Thymus (tissue), 11 donors: Measurements from ENCODE around the gene EXOSC6. TPM values are rescaled to one million over a fixed set of nuclear protein-coding genes. Genes with fewer than 3 reads are reported as not detected.
"Not testable (repeated sequence)": the region's sequence is repeated elsewhere in the genome, so short reads cannot be mapped to it uniquely, and the experiment has no call there.

Experiments
- DNase-seq, 9 donors: peaks; one replicate each; pipeline ENCODE4 v3.0.0-alpha.2; 2013; ENCODE audit warnings: low spot score in 9 of 9, low read depth in 6 of 9, missing footprints in 1 of 9
- H3K27ac ChIP-seq, 2 donors: one replicate each; pipeline ENCODE4 v1.5.1; 2013; ENCODE audit warnings: control low read depth in 1 of 2, low read depth in 1 of 2, low read length in 1 of 2, mild to moderate bottlenecking in 1 of 2, moderate library complexity in 1 of 2
- H3K27me3 ChIP-seq, 2 donors: one replicate each; pipeline ENCODE4 v1.5.1; 2013; ENCODE audit warnings: low read length in 1 of 2; ENCODE audit not compliant: control insufficient read depth in 2 of 2, insufficient read depth in 1 of 2
- H3K36me3 ChIP-seq, 2 donors: one replicate each; pipeline ENCODE4 v1.5.1; 2013; ENCODE audit warnings: low read length in 1 of 2, mild to moderate bottlenecking in 1 of 2, moderate library complexity in 1 of 2; ENCODE audit not compliant: control insufficient read depth in 2 of 2, insufficient read depth in 2 of 2
- H3K4me1 ChIP-seq, 2 donors: one replicate each; pipeline ENCODE4 v1.5.1; 2013; ENCODE audit warnings: low read length in 2 of 2; ENCODE audit not compliant: control insufficient read depth in 2 of 2, insufficient read depth in 2 of 2
- H3K4me3 ChIP-seq, 2 donors: one replicate each; pipeline ENCODE4 v1.5.1; 2013; ENCODE audit warnings: low read length in 2 of 2, control low read depth in 1 of 2, mild to moderate bottlenecking in 1 of 2
- H3K9me3 ChIP-seq, 2 donors: one replicate each; pipeline ENCODE4 v1.5.1; 2013; ENCODE audit warnings: low read length in 1 of 2, mild to moderate bottlenecking in 1 of 2; ENCODE audit not compliant: control insufficient read depth in 2 of 2, insufficient read depth in 1 of 2
- WGBS: extraction: QIAGEN DNeasy Blood & Tissue Kit; methylation state at CpG from one replicate; pipeline ENCODE4 v1.1.7; 2013; 5-methylcytosine and 5-hydroxymethylcytosine counted together
- polyA plus RNA-seq: library from polyadenylated mRNA; stranded (reverse); fragments of 200-250 nt; gene quantifications from one replicate; pipeline ENCODE4 v1.2.3, GENCODE V29; 2013
- total RNA-seq: library from RNA; stranded (reverse); fragments of 120-200 nt; gene quantifications from one replicate; pipeline ENCODE4 v1.2.4, GENCODE V29; 2013
- donor health status: healthy.

EXOSC6 gene
- total and polyA plus RNA-seq, 2 donors: 15.4 to 22.8 TPM

DNA sequence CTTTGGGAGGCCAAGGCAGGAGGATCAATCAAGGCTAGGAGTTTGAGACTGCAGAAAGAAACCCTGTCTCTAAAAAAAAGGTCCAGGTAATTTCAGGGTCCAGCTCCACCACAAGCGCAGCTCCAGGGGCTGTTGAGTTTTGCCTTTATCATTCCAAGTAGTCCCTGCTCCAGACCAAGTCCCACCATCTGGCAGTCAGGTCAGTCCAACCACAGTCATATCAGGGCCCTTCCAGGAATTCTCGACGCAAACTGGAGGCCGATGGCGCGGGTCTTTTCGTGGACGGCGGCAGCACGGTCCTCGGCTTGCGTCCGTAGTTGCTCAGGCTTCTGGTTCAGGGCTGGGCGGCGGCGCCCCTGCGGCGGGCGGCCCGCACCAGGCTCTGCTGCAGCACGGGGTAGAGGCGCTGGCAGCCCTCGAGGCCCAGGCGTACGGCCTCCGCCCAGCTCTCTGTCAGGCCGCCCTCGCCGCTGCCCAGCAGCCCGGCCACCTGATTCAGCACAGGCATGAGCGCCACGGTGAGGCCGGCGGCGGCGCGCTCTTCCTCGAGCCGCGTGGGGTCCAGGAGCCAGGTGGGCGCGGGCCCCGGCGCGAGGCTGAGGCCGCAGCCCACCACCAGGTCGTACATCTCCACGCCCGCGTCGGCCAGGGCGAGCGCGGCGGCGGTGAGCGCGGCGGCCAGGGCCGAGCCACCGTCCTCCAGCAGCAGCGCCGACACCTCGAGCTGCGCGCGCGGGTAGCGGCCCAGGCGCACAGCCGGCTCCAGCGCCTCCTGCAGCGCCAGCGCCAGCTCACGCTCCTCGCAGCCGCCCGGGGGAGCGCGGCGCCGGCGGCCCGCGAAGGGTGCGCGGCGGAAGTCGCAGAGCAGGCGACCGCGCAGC is 752 bp downstream of the EXOSC6 start:
- H3K27ac ChIP-seq: peak overlapping the region in 1 of 2 donors; percentile 95
- WGBS: 2% methylated on average over 92 of the region's 92 CpGs
- peak overlapping the region; percentile 51 to 73 for H3K4me3 ChIP-seq
- peaks cover 35 to 37% of the 10 kb centered on the region in 2 donors for H3K36me3 ChIP-seq
- peaks cover 5 to 9% of the 10 kb centered on the region in 2 donors for H3K4me1 ChIP-seq
- H3K27me3 ChIP-seq: no peaks in the 10 kb centered on the region
- no peaks in the 10 kb centered on the region for H3K9me3 ChIP-seq
- DNase-seq: peak in 5 of 9 donors; percentile 6 to 48 (median 23)

DNA sequence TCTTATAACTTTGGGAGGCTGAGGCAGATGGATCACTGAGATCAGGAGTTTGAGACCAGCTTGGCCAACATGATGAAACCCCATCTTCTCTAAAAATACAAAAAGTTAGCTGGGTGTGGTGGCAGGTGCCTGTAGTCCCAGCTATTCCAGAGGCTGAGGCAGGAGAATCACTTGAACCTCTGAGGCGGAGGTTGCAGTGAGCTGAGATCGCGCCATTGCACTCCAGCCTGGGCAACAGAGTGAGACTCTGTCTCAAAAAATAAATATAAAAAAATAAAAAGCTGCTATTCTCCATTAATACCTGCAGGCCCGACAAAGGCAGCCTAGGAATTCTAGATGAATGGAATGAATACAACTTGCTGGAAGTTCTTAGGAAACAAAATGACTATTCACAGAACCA is 2.0 kb downstream of the EXOSC6 start:
- not testable (repeated sequence) for H3K27ac ChIP-seq, H3K27me3 ChIP-seq, H3K4me1 ChIP-seq, H3K9me3 ChIP-seq, H3K4me3 ChIP-seq, DNase-seq
- peaks cover 25 to 26% of the 10 kb centered on the region in 2 donors for H3K36me3 ChIP-seq
- 97% methylated on average over 4 of the region's 4 CpGs for WGBS

DNA sequence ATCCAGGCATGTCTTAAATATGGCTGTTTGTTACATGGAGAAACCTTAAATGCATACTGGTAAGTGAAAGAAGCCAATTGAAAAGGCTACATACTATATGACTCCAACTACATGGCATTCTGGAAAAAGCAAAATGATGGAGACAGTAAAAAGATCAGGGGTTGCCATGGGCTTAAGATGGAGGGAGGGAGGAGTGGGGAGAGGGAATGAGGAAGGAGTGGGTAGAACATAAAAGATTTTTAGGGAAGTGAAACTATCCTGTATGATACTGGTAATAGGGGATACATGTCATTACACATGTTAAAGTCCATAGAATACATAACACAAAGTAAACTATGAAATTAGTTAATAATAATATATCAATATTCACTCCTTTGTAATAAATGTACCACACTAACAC is 13.0 kb downstream of the EXOSC6 start:
- H3K4me1 ChIP-seq, DNase-seq, H3K27ac ChIP-seq, H3K4me3 ChIP-seq, H3K9me3 ChIP-seq, H3K36me3 ChIP-seq, H3K27me3 ChIP-seq: not testable (repeated sequence)

DNA sequence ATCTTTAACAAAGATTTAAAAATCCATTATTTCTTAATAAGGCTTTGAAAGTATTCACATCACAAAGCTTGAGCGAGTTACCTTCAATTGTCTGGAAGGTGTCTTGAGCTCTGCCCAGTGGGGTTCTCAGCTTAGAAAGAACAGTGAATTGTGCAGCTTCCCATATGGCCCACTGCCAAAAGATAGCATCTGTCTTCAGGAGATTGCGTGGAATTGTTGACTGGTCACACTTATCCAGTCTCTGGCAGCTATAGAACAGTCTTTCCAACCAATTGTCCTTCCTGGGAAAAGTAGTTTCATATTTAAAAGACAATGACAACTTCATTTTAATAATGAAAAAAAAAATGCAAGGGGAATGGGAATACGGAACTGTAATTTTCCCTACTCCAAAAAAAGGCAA is 19.9 kb downstream of the EXOSC6 start:
- H3K4me1 ChIP-seq, H3K36me3 ChIP-seq: not testable (repeated sequence)
- 97% methylated on average over 2 of the region's 3 CpGs for WGBS

DNA sequence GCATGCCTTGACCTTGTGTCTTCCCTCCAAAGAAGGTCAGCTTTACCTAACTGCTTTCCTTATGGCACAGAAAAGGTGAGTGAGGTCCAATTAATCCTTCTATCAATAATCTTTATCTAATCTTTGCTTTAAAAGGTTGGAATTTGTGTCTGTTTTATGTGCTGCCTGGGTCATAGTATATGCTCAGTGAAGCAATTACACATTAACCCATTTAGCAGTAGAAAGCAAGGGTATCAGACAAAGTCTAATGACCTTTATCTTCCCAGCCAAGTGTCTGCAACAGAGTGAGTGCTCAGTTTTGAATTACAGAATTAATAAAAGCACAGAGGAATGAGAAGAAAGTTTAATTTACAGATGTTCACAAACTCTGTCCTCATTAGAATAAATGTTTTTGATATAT is 25.7 kb downstream of the EXOSC6 start:
- H3K36me3 ChIP-seq: peaks cover 4 to 12% of the 10 kb centered on the region in 2 donors
- DNase-seq, H3K4me3 ChIP-seq, H3K9me3 ChIP-seq, H3K27ac ChIP-seq, H3K4me1 ChIP-seq, H3K27me3 ChIP-seq: not testable (repeated sequence)

More for the DNA sequence above, 19.9 kb downstream of the EXOSC6 start:
- DNase-seq, H3K9me3 ChIP-seq, H3K27ac ChIP-seq, H3K4me3 ChIP-seq, H3K27me3 ChIP-seq: not testable (repeated sequence)

DNA sequence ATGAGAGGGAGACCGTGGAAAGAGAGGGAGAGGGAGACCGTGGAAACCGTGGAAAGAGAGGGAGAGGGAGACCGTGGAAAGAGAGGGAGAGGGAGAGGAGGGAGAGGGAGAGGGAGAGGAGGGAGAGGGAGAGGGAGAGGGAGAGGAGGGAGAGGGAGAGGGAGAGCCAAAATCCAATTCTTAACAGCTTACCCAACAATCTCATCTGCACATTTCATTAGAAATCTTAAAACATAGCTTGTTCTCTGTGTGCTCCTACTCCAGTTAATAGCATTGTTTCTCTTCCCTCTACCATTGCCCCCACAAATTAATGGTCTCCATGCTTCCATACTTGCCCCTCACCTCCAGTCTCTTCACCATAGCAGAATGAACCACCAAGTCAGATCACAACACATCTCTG is 26.3 kb downstream of the EXOSC6 start:
- H3K9me3 ChIP-seq, H3K4me1 ChIP-seq, H3K4me3 ChIP-seq, H3K27me3 ChIP-seq, DNase-seq, H3K27ac ChIP-seq: not testable (repeated sequence)
- 100% methylated on average over 3 of the region's 4 CpGs for WGBS
- H3K36me3 ChIP-seq: peaks cover 4 to 12% of the 10 kb centered on the region in 2 donors

DNA sequence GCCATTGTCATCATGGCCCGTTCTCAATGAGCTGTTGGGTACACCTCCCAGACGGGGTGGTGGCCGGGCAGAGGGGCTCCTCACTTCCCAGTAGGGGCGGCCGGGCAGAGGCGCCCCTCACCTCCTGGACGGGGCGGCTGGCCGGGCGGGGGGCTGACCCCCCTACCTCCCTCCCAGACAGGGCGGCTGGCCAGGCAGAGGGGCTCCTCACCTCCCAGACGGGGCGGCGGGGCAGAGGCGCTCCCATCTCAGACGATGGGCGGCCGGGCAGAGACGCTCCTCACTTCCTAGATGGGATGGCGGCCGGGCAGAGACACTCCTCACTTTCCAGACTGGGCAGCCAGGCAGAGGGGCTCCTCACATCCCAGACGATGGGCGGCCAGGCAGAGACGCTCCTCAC is 27.1 kb downstream of the EXOSC6 start:
- H3K36me3 ChIP-seq: peaks cover 6 to 12% of the 10 kb centered on the region in 2 donors
- not testable (repeated sequence) for H3K27me3 ChIP-seq, DNase-seq, H3K4me1 ChIP-seq, H3K4me3 ChIP-seq, H3K27ac ChIP-seq, H3K9me3 ChIP-seq
- WGBS: 98% methylated on average over 18 of the region's 24 CpGs

DNA sequence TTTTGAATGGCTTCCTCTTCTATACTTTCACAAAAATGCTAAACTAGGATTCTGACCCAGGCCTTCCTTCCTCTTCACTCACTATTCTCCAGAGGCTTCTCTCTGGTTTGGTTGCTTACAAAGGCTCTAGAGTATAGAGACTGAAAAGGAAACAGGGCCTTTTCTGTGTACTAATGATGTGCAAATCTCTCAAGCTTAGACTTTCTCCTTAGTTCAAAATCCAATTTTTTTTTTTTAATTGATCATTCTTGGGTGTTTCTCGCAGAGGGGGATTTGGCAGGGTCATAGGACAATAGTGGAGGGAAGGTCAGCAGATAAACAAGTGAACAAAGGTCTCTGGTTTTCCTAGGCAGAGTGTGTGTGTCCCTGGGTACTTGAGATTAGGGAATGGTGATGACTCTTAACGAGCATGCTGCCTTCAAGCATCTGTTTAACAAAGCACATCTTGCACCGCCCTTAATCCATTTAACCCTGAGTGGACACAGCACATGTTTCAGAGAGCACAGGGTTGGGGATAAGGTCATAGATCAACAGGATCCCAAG is 27.7 kb downstream of the EXOSC6 start:
- not testable (repeated sequence) for H3K27me3 ChIP-seq, H3K4me3 ChIP-seq, H3K9me3 ChIP-seq, H3K4me1 ChIP-seq, DNase-seq, H3K27ac ChIP-seq
- peaks cover 6 to 12% of the 10 kb centered on the region in 2 donors for H3K36me3 ChIP-seq
- 95% methylated on average over 1 of the region's 3 CpGs for WGBS

DNA sequence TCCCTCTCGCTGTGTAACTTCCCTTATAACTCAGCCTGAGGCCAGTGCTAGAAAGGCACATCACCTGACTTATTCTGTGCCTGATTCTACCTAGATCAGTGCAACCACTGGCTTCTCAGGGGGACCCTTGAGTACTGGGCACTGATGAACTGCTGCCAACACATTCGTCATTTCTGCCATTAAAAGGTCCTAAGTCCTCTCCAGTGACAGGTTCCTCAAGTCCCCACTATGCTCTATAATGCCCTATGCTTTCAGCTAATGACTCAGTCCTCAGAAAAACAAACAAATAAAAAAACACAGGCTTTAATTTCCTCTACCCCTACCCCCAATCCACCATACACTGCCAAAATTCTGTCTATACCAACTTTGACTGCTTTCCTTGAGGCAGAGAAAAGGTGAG is 28.5 kb downstream of the EXOSC6 start:
- H3K27ac ChIP-seq, H3K4me3 ChIP-seq, DNase-seq, H3K27me3 ChIP-seq, H3K9me3 ChIP-seq, H3K4me1 ChIP-seq: not testable (repeated sequence)
- 95% methylated on average over 1 of the region's 2 CpGs for WGBS
- H3K36me3 ChIP-seq: peaks cover 6 to 12% of the 10 kb centered on the region in 2 donors
